A549 treated with AZD2906 at 1 μM for 4 hours (cell line): ENCODE data around the gene S100A4. TPM values are rescaled to one million over a fixed set of nuclear protein-coding genes. Genes with fewer than 3 reads are reported as not detected.

Experiments
- total RNA-seq: library from RNA; stranded (reverse); fragments of 200-300 nt; extraction: Qiagen RNA extraction; gene quantifications from 5 replicates; pipeline ENCODE4 v1.2.3, GENCODE V29; 2022

S100A4 gene
- 1,598 to 1,843 TPM (median 1,619 TPM) in 5 replicates for total RNA-seq

DNA sequence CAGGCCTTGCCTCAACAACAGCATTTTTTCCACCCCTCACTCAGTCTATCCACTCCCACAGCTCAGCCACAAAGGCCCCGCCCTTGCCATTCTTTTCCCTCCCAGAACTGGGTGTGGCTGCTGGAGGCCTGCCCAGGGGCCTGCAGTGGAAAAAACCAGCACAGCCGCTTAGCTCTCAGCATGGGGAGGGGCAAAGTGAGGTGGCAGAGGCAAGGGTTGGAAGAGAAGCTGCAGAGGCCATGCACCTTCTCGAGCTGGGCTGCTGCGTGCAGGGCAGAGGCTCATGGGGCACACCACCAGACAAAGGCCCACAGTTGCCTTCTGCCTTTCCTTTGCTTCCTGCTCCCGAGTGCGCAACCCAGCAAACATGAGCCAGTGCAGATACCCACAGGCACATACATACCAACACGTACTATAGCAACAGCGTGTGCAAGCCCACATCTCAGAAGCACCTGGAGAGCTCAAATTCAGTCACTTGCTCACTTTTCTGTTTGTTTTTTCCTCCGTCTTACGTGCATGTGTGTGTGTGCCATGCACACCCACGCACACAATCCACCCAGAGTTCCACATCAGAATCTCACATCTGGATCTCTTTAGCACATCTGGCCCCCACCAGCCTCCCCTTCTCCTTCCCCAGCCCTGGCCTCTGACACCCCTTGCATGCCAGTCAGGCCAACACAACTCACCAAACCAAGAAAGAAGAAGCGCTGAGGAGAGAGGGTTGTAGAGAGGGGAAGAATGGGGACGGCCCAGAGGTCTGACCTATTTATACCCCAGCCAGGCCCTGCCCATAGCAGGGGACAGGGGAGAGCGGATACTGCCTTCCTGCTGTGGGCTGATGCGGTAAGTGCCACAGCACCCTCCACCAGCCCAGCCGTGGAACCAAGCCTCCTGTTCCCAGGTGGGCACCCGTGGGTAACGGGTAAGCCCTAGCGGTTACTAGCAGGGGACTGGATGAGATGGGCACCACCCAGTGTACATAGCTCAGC is at the start of gene S100A4:
TSS of gene S100A4 (minus strand) at position 740 of the 989 bp plus-strand sequence. CDS start 1,012 bp downstream, outside the sequence.

DNA sequence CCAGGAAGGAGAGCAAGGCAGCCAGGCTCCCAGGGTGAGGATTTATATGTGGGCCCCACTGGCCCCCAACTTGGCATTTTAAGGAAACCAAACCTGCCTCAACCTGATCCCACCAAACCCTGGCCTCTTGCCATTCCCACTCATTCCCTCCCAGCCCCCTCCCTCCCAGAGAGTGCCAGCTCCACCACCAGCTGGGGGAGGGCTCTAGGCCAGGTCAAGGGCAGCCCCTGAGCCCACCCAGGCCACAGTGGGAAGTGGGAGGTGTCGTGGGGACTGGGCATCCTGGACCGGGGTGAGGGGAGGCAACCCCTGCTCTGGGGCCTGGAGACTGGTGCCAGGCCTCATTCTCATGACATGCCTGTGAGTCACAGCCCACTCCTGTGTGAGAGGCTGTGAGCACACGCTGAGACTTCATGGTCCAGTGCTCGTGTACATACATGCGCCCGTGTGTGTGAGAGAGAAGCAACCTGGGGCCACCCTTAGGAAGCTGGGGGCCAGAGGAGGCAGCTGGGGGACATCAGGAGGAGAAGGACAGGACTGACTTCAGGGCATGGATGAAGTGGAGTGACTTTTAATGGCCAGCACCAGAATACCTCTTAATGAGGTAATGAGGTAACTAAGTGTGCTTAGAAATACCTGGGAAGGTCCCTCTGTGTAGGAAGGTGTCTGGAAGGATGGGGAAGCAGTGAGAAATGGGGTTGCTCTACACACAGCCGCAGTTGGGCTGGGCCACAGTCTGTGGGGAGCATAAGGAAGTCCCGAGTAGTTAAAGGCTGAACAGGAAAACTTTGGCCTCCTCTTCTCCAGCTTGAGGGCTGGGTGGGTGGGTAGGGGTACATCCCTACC is 20.1 kb upstream of the S100A4 start, which contains the start of gene S100A2:
TSS of gene S100A2 (minus strand) at position 316 of the 846 bp plus-strand sequence. CDS start 1,967 bp downstream, outside the sequence.

DNA sequence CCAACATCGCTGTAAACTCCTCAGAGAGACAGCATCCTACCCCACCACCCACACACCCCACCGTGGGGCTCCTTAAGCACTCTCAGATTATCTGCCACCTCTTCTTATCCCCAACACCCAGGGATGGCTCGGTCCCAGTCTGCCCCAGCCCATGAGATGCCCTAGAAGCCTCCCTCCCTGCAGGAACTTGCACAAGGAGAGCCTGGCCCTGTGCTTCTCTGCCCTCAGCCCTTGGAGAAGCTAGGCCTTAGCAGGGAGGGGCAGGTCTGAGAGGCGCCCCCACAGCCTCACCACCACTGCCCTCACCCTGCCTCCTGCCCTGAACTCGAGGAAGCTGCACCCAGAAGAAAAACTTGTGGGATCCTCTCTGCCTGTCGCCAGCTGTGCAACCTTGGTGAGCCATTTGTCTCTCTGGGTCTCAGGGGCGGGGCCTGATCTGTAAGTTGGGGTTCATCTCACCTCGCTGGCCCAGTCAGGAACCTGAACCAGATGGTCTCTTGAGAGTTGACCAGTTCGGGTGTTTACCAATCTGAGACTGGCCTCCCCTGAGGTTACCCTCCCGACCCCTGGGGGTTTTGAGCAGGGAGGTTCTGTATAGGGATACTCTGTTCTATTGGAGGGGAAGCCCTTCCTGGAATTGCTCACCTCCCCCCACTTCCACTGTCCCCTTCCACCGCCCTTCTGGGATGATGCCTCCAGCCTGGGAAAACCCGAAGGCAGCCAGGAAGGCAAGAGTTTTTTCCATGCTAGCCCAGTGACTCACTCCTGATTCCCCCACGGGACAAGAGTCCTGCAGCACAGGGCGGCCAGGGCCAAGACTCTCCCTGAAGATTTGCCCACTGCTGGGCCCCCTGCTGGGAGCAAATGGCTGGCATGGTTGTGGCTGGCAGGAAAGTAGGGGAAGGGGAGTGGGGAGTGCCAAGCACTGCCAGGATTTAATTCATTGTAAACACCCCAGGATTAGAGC is 3.4 kb upstream of the S100A4 start, which contains the start of gene S100A3:
TSS of gene S100A3 (minus strand) at position 537 of the 967 bp plus-strand sequence. CDS start 773 bp downstream, outside the sequence.

GRCh38 chr1:153540394-153541361 is 4.9 kb downstream of the S100A4 start, which contains the start of gene S100A5:
Gene S100A5, minus strand, starts transcription at chr1:153540934. Its CDS starts 743 bp downstream, at chr1:153540191.

GRCh38 chr1:153535242-153536011 is 10.2 kb downstream of the S100A4 start, which contains the start of gene S100A6:
Gene S100A6, minus strand, starts transcription at chr1:153535991. Its CDS starts 652 bp downstream, at chr1:153535339.

Other genes starting within 250 kb of the S100A4 start
- gene PGLYRP3, start 232.9 kb downstream of the S100A4 start, total RNA-seq, result not detected in 5 replicates
- not detected in 5 replicates for gene PGLYRP4, start 197.0 kb downstream of the S100A4 start, total RNA-seq
- gene S100A9, start 188.0 kb downstream of the S100A4 start, total RNA-seq, result 0.45 to 0.90 TPM (median 0.59 TPM) in 5 replicates
- gene S100A12, start 170.2 kb downstream of the S100A4 start, total RNA-seq, result not detected in 5 replicates
- not detected in 5 replicates for gene S100A8, start 154.7 kb downstream of the S100A4 start, total RNA-seq
- gene S100A7A, start 129.3 kb downstream of the S100A4 start, total RNA-seq, result not detected in 5 replicates
- gene S100A7, start 85.2 kb downstream of the S100A4 start, total RNA-seq, result not detected in 5 replicates
- 3,320 to 3,871 TPM (median 3,675 TPM) in 5 replicates for gene S100A6, start 9.8 kb downstream of the S100A4 start, total RNA-seq
- 0.88 to 1.2 TPM (median 1.0 TPM) in 5 replicates for gene S100A5, start 4.9 kb downstream of the S100A4 start, total RNA-seq
- gene S100A3, start 3.5 kb upstream of the S100A4 start, total RNA-seq, result 110 to 126 TPM (median 119 TPM) in 5 replicates
- gene S100A2, start 20.0 kb upstream of the S100A4 start, total RNA-seq, result 18.7 to 33.7 TPM (median 27.4 TPM) in 5 replicates
- gene S100A16, start 67.3 kb upstream of the S100A4 start, total RNA-seq, result 479 to 567 TPM (median 534 TPM) in 5 replicates
- gene S100A14, start 70.5 kb upstream of the S100A4 start, total RNA-seq, result 0.23 to 0.66 TPM (median 0.46 TPM) in 5 replicates
- 171 to 189 TPM (median 177 TPM) in 5 replicates for gene S100A13, start 81.7 kb upstream of the S100A4 start, total RNA-seq
- gene S100A1, start 82.6 kb upstream of the S100A4 start, total RNA-seq, result 0.22 to 1.2 TPM (median 0.87 TPM) in 5 replicates
- 69.2 to 85.3 TPM (median 78.7 TPM) in 5 replicates for gene CHTOP, start 88.3 kb upstream of the S100A4 start, total RNA-seq
- gene SNAPIN, start 112.9 kb upstream of the S100A4 start, total RNA-seq, result 52.2 to 59.6 TPM (median 55.8 TPM) in 5 replicates
- 253 to 292 TPM (median 262 TPM) in 5 replicates for gene ILF2, start 125.2 kb upstream of the S100A4 start, total RNA-seq
- gene NPR1, start 132.9 kb upstream of the S100A4 start, total RNA-seq, result 1.6 to 2.8 TPM (median 2.6 TPM) in 5 replicates
- 17.0 to 22.0 TPM (median 20.2 TPM) in 5 replicates for gene INTS3, start 182.2 kb upstream of the S100A4 start, total RNA-seq
- 1.1 to 2.0 TPM (median 1.5 TPM) in 5 replicates for gene SLC27A3, start 229.6 kb upstream of the S100A4 start, total RNA-seq